Fibroblast of the aortic adventitia (primary cell): ENCODE measurements around the gene SFXN5. TPM values are rescaled to one million over a fixed set of nuclear protein-coding genes. Genes with fewer than 3 reads are reported as not detected.

Experiments used
- DNase-seq: peaks from one replicate; pipeline ENCODE4 v3.0.0-alpha.2; 2010; ENCODE audit warnings: low read depth
- H3K4me3 ChIP-seq: 2 replicates; pipeline ENCODE4 v1.5.1; 2011; ENCODE audit warnings: low read depth, mild to moderate bottlenecking, control low read depth, low read length, moderate library complexity
- total RNA-seq: library from RNA; depleted of rRNA; stranded (reverse); fragments of >200 nt; gene quantifications from 2 replicates; pipeline ENCODE4 v1.2.3, GENCODE V29; 2012; ENCODE audit warnings: low replicate concordance
- TF ChIP-seq, protein P1 (sequence below): IDR thresholded peaks from 2 replicates; pipeline ENCODE4 v1.5.1; 2011; ENCODE audit warnings: mild to moderate bottlenecking, low read length, control low read depth, inconsistent platforms; ENCODE audit not compliant: insufficient read depth

Gene SFXN5
- total RNA-seq, 1 donor, result 19.0 TPM

DNA sequence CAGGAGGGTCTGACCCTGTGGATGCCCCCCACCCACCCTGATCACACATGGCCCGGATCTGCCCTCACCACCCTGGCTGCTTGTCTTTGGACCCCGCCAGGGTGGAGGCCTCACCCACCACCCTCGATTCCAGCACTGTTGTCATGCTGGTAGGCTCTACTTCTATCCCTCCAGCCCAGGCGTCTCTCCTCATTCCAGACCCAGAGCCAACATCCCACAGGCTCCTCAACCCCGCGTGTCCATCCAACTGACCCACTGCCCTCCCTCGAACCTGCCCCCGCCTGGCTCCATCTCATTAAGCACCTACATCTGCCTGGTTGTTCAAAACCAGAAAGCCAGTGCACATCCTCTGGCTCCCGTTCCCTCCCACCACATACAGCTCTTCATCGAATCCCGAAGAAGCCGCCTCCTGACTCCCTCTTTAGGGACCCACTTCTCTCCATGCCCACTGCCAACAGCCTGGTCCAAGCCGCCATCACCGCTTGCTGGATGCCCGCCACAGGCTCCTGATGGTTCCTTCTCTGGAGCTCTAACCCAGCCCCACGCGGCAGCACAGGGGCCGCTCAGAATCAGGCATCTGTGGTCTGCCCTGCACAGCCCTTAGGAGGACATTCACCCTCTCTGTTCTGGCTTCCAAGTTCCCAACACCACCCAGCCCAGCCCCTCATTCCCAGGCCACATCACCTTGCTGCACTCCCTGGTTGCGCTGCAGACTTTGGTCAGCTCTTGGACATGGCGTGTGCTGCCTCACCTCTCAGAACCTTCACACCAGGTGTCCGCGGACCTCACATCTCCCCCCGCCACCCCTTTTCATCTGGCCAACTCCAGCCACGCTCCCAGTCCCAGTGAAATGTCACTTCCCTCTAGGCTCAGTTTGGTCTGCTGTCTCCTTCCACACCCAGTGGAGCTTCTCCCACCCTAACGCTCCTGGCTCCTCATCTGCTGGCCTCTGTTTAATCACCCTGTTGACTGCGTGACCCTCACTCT lies 111.2 kb downstream of the SFXN5 start:
- TF ChIP-seq, protein P1, sequence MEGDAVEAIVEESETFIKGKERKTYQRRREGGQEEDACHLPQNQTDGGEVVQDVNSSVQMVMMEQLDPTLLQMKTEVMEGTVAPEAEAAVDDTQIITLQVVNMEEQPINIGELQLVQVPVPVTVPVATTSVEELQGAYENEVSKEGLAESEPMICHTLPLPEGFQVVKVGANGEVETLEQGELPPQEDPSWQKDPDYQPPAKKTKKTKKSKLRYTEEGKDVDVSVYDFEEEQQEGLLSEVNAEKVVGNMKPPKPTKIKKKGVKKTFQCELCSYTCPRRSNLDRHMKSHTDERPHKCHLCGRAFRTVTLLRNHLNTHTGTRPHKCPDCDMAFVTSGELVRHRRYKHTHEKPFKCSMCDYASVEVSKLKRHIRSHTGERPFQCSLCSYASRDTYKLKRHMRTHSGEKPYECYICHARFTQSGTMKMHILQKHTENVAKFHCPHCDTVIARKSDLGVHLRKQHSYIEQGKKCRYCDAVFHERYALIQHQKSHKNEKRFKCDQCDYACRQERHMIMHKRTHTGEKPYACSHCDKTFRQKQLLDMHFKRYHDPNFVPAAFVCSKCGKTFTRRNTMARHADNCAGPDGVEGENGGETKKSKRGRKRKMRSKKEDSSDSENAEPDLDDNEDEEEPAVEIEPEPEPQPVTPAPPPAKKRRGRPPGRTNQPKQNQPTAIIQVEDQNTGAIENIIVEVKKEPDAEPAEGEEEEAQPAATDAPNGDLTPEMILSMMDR, result no peak
- no peak overlapping the region for H3K4me3 ChIP-seq
- no peak for DNase-seq

DNA sequence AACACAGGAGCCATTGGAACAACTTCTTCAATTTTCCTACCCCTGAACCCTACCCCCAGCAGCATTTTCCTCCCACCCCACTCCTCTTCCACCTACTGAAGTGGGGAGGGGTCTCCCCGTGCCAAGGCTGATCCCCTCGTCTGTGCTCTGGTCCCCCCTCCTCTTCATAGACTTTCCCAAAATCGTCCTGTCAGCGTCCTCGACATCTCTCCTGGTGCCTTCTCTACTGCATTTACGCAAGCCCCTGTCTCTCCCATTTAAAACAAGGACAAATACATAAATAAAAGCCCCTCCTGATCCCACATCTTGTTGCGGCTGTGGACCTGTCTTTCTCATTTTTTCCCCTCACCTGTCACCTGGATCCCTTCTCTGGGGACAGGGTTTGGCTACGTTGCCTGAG lies 112.0 kb downstream of the SFXN5 start:
- no peak overlapping the region for H3K4me3 ChIP-seq
- DNase-seq, result no peak
- TF ChIP-seq, protein P1, result no peak

DNA sequence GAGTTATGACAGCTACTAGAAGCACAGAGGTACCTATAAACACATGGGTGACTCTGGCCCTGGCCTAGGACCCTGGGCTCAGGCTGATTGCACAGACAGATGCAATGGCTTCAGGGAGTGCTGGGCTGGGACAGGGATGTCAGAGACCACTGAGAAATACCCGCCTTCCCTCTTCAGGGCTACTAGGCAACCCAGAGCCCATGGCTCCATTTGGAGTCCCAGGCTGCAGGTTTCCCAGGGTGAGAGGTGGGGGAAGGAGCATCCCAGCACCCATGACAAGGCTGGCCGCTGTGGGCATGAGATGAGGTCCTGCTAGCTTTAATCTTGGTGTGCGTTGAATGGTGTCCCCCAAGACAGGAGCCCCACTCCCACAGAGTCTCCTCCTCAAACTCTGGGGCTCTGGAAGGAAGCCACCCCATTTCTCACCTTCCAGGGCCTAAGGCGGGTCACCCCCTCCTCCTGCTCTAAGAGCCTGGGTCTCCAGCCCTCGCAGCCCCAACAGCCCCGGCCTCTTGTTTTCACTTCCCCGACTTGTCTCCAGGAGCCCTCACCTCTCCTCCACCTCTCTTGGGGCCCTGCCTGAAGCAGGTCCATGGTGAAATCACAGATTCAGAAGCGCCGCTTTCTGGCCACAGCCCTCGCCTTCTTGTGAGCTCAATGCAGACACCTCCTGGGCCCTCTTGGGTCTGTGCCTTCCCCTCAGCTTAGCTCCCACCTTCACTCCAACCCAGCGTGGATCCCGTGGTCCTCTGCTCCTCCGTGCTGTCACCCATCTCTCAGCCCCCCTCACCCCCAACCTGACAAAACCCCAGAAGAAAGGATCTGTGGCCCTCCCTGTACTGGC lies 112.7 kb downstream of the SFXN5 start:
- TF ChIP-seq, protein P1, result no peak
- H3K4me3 ChIP-seq, result no peak overlapping the region
- DNase-seq, result no peak

DNA sequence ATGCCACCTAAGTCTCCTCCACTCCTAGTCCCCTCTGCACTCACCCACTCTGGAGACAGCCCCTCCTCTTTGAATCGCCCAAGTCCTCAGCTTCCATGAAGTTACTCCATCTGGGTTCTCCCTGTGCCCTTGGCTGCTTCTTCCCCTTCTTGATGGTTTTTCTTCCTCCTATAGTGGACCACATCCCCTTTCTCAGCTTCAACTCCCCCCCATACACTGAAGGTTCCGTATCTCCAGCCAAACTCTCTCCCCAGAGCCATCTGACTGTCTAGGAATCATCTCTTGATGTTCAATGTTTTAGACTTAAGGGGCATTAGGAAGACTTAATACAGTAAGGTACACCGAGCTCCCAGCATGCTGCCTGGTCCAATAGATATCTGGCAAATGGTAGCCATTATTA lies 114.6 kb downstream of the SFXN5 start:
- no peak overlapping the region for H3K4me3 ChIP-seq
- TF ChIP-seq, protein P1, result no peak
- DNase-seq, result no peak

DNA sequence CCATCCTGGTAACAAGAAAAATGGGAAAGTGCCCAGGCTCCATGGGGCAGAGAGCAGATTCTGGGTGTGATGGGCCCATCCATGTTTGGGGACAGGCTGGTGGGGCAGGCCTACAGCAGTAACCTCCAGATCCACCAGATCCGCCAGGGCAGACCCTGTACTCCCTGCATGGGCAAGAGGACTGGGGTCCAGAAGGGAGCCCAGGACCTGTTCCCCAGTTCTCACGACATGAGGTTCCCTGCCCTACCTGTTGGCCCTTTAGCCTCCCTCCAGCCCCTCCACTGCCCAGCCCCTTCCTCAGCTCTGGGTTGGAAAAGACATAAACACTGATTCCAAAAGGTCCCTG lies 115.5 kb downstream of the SFXN5 start:
- TF ChIP-seq, protein P1, result no peak
- DNase-seq, result no peak

DNA sequence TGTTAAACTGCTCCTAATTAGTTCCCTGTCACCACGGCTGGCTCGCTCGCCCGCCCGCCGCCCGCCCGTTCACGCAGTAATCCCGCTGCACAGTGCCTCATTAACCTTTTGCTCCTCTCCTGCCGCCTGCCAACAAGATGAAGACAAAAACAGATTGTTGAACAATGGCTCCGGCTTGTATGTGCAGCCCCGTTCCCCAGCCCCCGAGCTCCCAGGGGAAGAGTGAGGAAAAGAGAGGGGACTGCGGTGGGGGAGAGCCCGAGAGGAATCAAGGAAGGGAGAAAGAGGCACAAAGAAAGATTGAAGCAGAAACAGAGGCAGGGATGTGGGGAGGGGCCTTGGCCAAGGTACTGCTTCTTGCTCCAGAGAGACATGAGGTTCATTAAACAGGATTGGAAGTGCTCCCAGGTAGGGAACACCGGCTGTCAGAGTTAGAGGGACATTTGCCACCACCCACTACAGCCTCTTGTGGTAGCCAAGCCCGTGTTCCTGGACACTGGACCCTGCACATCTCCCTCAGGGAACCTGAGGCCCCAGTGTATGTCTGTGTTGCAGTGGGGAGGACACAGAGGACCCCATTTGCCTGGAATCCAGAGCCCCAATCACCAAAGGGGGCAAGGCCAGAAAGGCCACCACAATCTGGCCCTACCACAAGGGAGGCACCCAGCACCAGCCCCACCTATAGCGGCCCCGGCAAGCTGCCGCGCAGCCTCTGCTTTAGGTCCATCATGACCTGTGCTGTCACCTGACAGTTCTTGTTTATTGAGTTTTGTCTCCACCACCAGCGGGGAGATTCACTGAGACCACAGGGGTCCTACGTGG lies 116.1 kb downstream of the SFXN5 start:
- TF ChIP-seq, protein P1, result no peak
- no peak for DNase-seq
- H3K4me3 ChIP-seq, result no peak overlapping the region

More for the DNA sequence above, 115.5 kb downstream of the SFXN5 start:
- H3K4me3 ChIP-seq, result no peak overlapping the region
